Fibroblast of villous mesenchyme (primary cell): ENCODE measurements around the gene SERPINB3. TPM values are rescaled to one million over a fixed set of nuclear protein-coding genes. Genes with fewer than 3 reads are reported as not detected.

Source experiments
- DNase-seq: peaks from one replicate; pipeline ENCODE4 v3.0.0-alpha.2; 2010; ENCODE audit warnings: low read depth
- H3K4me3 ChIP-seq: 2 replicates; pipeline ENCODE4 v1.5.1; 2011; ENCODE audit warnings: low read depth, mild to moderate bottlenecking, low read length
- total RNA-seq: library from RNA; depleted of rRNA; stranded (reverse); fragments of >200 nt; gene quantifications from 2 replicates; pipeline ENCODE4 v1.2.3, GENCODE V29; 2012
- TF ChIP-seq, protein P1 (sequence below): IDR thresholded peaks from 2 replicates; pipeline ENCODE4 v1.5.1; 2012; ENCODE audit warnings: low read depth, mild to moderate bottlenecking, low read length; ENCODE audit not compliant: insufficient read depth

SERPINB3 gene
- total RNA-seq, 1 donor: not detected

DNA sequence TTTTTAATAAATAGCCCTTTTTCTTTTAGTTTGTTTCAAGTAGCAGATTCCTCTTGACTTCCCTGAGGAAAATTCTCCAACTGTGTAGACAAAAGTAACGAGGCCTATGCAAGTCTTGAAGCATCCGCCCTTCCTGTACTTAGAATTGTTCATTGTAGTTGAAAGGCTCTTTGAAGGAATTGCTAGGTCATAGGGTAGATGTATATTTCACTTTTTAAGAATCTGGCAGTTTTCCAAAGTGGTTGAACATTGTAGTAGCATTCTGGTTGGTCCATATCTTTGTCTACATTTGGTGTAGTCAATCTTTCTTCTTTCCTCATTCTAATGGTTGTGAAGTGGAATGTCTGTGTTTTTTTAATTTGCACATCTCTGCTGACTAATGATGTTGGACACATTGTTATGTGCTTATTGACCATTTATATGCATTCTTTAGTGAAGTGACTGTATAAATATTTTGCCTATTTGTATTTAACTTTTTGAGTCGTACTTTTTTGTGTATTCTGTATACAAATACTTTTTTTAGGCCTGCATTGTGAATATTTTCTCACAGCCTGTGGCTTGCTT, 35.5 kb upstream of the SERPINB3 start:
- peak; percentile 55 for DNase-seq
- TF ChIP-seq, protein P1, sequence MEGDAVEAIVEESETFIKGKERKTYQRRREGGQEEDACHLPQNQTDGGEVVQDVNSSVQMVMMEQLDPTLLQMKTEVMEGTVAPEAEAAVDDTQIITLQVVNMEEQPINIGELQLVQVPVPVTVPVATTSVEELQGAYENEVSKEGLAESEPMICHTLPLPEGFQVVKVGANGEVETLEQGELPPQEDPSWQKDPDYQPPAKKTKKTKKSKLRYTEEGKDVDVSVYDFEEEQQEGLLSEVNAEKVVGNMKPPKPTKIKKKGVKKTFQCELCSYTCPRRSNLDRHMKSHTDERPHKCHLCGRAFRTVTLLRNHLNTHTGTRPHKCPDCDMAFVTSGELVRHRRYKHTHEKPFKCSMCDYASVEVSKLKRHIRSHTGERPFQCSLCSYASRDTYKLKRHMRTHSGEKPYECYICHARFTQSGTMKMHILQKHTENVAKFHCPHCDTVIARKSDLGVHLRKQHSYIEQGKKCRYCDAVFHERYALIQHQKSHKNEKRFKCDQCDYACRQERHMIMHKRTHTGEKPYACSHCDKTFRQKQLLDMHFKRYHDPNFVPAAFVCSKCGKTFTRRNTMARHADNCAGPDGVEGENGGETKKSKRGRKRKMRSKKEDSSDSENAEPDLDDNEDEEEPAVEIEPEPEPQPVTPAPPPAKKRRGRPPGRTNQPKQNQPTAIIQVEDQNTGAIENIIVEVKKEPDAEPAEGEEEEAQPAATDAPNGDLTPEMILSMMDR: no peak
- no peak overlapping the region for H3K4me3 ChIP-seq

DNA sequence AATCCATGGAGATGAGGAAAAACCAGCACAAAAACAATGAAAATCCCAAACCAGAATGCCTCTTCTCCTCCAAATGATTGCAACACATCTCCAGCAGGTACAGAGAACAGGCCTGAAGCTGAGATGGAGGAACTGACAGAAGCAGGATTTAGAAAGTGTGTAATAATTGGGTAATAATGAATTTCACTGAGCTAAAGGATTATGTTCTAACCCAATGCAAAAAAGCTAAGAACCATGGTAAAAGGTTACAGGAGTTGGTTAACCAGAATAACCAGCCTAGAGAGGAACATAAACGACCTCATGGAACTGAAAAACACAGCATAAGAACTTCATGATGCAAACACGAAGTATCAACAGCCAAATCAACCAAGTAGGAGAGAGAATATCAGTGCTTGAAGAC, 27.4 kb upstream of the SERPINB3 start:
- DNase-seq: no peak
- TF ChIP-seq, protein P1: no peak
- H3K4me3 ChIP-seq: no peak overlapping the region

DNA sequence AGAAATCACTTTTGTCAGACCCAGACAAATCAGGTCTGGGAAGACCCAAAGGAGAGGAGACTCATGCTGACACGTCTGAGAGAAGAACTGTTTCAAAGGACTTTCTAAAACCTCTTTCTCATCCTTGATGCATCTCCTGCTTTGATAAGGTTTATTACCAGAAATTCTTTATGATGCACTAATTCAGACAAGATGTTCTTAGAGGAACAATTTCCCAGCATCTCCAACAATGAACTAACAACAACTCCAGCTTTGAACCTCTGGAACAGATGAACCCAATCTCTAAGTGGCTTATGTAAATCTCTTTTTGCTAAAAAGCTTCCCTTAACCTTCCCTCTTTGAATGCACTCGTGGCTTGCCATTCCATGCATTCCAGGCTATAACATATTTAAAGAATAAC, 25.2 kb upstream of the SERPINB3 start:
- TF ChIP-seq, protein P1: no peak
- DNase-seq: peak; percentile 34
- no peak overlapping the region for H3K4me3 ChIP-seq

DNA sequence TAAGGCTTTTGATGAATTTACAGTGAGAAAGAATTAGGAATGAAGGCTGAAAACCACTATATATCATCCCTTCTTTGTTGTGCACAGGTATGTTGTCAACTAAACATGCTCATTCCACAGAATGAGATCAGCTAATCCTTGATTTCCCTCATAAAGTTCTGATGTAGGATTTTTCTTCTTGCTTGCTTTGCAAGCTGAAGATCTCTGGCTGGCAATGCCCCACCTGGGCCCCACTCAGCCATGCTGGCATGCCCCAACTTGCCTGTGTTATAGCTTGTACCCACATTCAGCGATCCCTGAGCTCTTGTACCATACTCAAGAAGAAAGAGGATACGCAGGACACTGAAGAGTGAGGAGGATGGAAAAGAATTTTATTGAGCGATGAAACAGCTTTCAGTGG, 23.0 kb upstream of the SERPINB3 start:
- DNase-seq: no peak
- TF ChIP-seq, protein P1: no peak
- no peak overlapping the region for H3K4me3 ChIP-seq

DNA sequence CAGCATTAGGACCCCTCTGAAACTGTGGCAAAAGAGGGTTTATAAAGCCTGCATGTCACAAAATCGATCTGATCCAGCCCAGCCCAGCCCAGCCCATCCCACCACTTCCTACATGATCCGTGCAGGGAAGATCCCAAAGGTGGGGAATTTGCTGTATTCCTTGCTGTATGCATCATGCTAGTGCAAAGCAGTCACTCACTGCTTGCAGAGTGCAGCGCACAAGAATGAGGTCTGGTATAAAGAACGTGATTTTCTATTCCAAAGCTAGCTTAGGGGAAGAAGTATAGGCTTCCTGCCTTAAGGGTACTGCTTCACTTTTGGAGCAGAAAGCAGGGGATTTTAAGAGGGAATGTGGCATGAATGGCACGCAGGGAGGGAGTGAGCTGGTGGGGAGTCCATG, 22.2 kb upstream of the SERPINB3 start:
- TF ChIP-seq, protein P1: no peak
- H3K4me3 ChIP-seq: no peak overlapping the region
- no peak for DNase-seq

DNA sequence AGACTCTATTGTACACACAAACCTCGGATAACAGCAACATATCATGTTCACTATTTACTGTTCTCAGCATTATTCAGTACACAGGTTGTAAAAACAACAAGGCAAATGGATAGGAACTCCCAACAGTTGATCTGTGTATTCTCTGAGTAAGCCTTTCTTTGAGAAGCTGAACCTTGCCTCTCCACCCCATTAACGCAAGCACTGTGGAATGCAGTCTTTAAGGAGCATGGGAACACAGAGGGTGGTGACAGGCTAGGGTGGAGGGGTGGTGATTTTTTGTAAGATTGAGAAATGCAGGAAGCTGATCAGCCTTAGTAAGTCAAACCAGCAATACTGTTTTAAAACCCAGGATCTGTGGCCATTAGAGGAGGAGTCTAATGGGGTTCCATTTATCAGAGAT, 21.5 kb upstream of the SERPINB3 start:
- TF ChIP-seq, protein P1: no peak
- H3K4me3 ChIP-seq: no peak overlapping the region

More for the DNA sequence above, 21.5 kb upstream of the SERPINB3 start:
- peak; percentile 90 for DNase-seq
